ENCODE results near the gene RAB39B.

Gene RAB39B

GRCh38 chrX:155215443-155216178 is 48.7 kb downstream of the RAB39B start:
- DNase-seq (ENCODE audit: low read depth): peak; percentile 2

- DNase-seq (ENCODE audit: low read depth): no peak
Measured at GRCh38 chrX:155213731-155214130, 50.6 kb downstream of the RAB39B start.

GRCh38 chrX:155211208-155211607 is 53.1 kb downstream of the RAB39B start:
- no peak for DNase-seq (ENCODE audit: low read depth)

Measured in ELR (cell line).